Stimulated activated CD8-positive, alpha-beta memory T cell treated with anti-CD3 and anti-CD28 coated beads, Interleukin-7, amount 100 ng/mL, for 4 hours (primary cell): ENCODE data around the gene DNM3.
A peak's percentile ranks its signal among the peaks of the same experiment; 100 is the strongest.
"Not testable (repeated sequence)": the region's sequence is repeated elsewhere in the genome, so short reads cannot be mapped to it uniquely, and the experiment has no call there.

Source experiments
- DNase-seq, 2 donors: peaks; one replicate each; pipeline ENCODE4 v3.0.0-alpha.2; 2020; ENCODE audit warnings: low read depth in 2 of 2

Gene DNM3

GRCh38 chr1:172420385-172420784 is 579.1 kb downstream of the DNM3 start, which contains the start of gene C1orf105:
Gene C1orf105 (plus strand): TSS chr1:172420685. CDS start chr1:172420886, 201 bp downstream.
- no peak for DNase-seq

- no peak for DNase-seq
Observed at GRCh38 chr1:172421974-172422604, 580.8 kb downstream of the DNM3 start.

- DNase-seq: no peak
Observed at GRCh38 chr1:172423336-172423735, 582.0 kb downstream of the DNM3 start.

- DNase-seq: no peak
Observed at GRCh38 chr1:172425339-172425738, 584.0 kb downstream of the DNM3 start.

- DNase-seq: no peak
Observed at GRCh38 chr1:172427191-172427590, 585.9 kb downstream of the DNM3 start.

GRCh38 chr1:172429331-172430127 is 588.2 kb downstream of the DNM3 start:
- DNase-seq: no peak

GRCh38 chr1:172430128-172430454 is 588.8 kb downstream of the DNM3 start:
- no peak for DNase-seq

- no peak for DNase-seq
Observed at GRCh38 chr1:172431204-172431603, 589.9 kb downstream of the DNM3 start.

- no peak for DNase-seq
Observed at GRCh38 chr1:172431721-172432192, 590.5 kb downstream of the DNM3 start.

- not testable (repeated sequence) for DNase-seq
Observed at GRCh38 chr1:172437183-172437582, 595.9 kb downstream of the DNM3 start.

GRCh38 chr1:172442404-172442803 is 601.1 kb downstream of the DNM3 start:
- no peak for DNase-seq

- DNase-seq: no peak
Observed at GRCh38 chr1:172442843-172443565, 601.7 kb downstream of the DNM3 start.

- peak; percentile 81 to 84 for DNase-seq
Observed at GRCh38 chr1:172443666-172444453, 602.6 kb downstream of the DNM3 start, which contains the start of gene PIGC. Gene PIGC (minus strand): TSS chr1:172444069. CDS start chr1:172442622, 1,447 bp downstream.

- DNase-seq: no peak
Observed at GRCh38 chr1:172446547-172446946, 605.2 kb downstream of the DNM3 start.

GRCh38 chr1:172447641-172448040 is 606.3 kb downstream of the DNM3 start:
- no peak for DNase-seq

- no peak for DNase-seq
Observed at GRCh38 chr1:172448995-172449584, 607.8 kb downstream of the DNM3 start.

GRCh38 chr1:172449585-172450523 is 608.6 kb downstream of the DNM3 start:
- DNase-seq: no peak

- no peak for DNase-seq
Observed at GRCh38 chr1:172450524-172450885, 609.2 kb downstream of the DNM3 start.

- DNase-seq: no peak
Observed at GRCh38 chr1:172451002-172451443, 609.7 kb downstream of the DNM3 start.

GRCh38 chr1:172452536-172453152 is 611.3 kb downstream of the DNM3 start:
- DNase-seq: no peak
